DND-41 (cell line): ENCODE results near the gene TSPAN9.

Experiments used
- ATAC-seq: fragments of 200-7000 bp; cut with Tn5 transposase; 3 replicates; pipeline ENCODE4 v1.9.1; 2021; ENCODE audit warnings: low read depth; ENCODE audit not compliant: insufficient read depth
- DNase-seq: peaks from one replicate; pipeline ENCODE4 v3.0.0-alpha.2; 2020
- H2AFZ ChIP-seq: 2 replicates; pipeline ENCODE4 v1.6.0; 2012; ENCODE audit warnings: low read depth, low read length
- H3K27ac ChIP-seq: 2 replicates; pipeline ENCODE4 v1.5.1; 2012; ENCODE audit warnings: low read length, inconsistent platforms
- H3K27me3 ChIP-seq: fragments of 200-600 bp; sonication (generic); 2 replicates; pipeline ENCODE4 v1.6.0; 2012; ENCODE audit warnings: low read length, mild to moderate bottlenecking, inconsistent platforms; ENCODE audit not compliant: insufficient read depth, poor library complexity
- H3K36me3 ChIP-seq: 2 replicates; pipeline ENCODE4 v1.5.1; 2012; ENCODE audit warnings: low read length, inconsistent platforms; ENCODE audit not compliant: insufficient read depth
- H3K4me1 ChIP-seq: 2 replicates; pipeline ENCODE4 v1.5.1; 2012; ENCODE audit warnings: mild to moderate bottlenecking, low read length; ENCODE audit not compliant: insufficient read depth
- H3K4me2 ChIP-seq: 2 replicates; pipeline ENCODE4 v1.6.0; 2012; ENCODE audit warnings: mild to moderate bottlenecking, moderate library complexity, low read length, inconsistent platforms; ENCODE audit not compliant: insufficient read depth
- H3K4me3 ChIP-seq, 2 experiments: fragments of 200-600 bp in 1 of 2; shearing (Covaris generic) in 1 of 2; 2 replicates each; pipeline ENCODE4 v1.5.1; 2012 to 2016; ENCODE audit warnings: inconsistent platforms in 2 of 2, low read length in 2 of 2, mild to moderate bottlenecking in 2 of 2, low read depth in 1 of 2, moderate library complexity in 1 of 2
- H3K79me2 ChIP-seq: 2 replicates; pipeline ENCODE4 v1.6.0; 2012; ENCODE audit warnings: low read length, inconsistent platforms; ENCODE audit not compliant: insufficient read depth
- H3K9ac ChIP-seq: 2 replicates; pipeline ENCODE4 v1.6.0; 2012; ENCODE audit warnings: low read depth, mild to moderate bottlenecking, inconsistent platforms, low read length, moderate library complexity
- H3K9me3 ChIP-seq: 2 replicates; pipeline ENCODE4 v1.5.1; 2012; ENCODE audit warnings: low read length, moderate library complexity, mild to moderate bottlenecking, inconsistent platforms; ENCODE audit not compliant: insufficient read depth, severe bottlenecking
- H4K20me1 ChIP-seq: 2 replicates; pipeline ENCODE4 v1.6.0; 2012; ENCODE audit warnings: low read length; ENCODE audit not compliant: insufficient read depth
- CTCF ChIP-seq: IDR thresholded peaks from 2 replicates; pipeline ENCODE4 v1.5.1; 2012; ENCODE audit warnings: borderline replicate concordance, low read length, moderate library complexity, mild to moderate bottlenecking; ENCODE audit not compliant: poor library complexity, severe bottlenecking; ENCODE audit errors: extremely low read depth
- EZH2 ChIP-seq: IDR thresholded peaks from 3 replicates; pipeline ENCODE4 v1.6.1; 2012; ENCODE audit warnings: borderline replicate concordance, low read depth, mild to moderate bottlenecking, moderate library complexity, low read length, inconsistent platforms; ENCODE audit not compliant: severe bottlenecking

TSPAN9 gene

GRCh38 chr12:3086729-3087323, 9.6 kb downstream of the TSPAN9 start:
- no peak for TF ChIP-seq EZH2
- no peak for TF ChIP-seq CTCF
- no peak overlapping the region for H3K4me3 ChIP-seq
- 0 out of 2 replicates have a peak, but pooled peaks cover 3% of the 10 kb centered on the region for H3K4me1 ChIP-seq
- no peak overlapping the region for H3K9ac ChIP-seq
- peaks cover 4% of the 10 kb centered on the region for H3K27me3 ChIP-seq
- DNase-seq (no peak), ATAC-seq (no peak)
- H3K79me2 ChIP-seq, result no peaks in the 10 kb centered on the region
- no peak overlapping the region for H2AFZ ChIP-seq
- no peak overlapping the region for H3K4me2 ChIP-seq
- H3K27ac ChIP-seq, result no peak overlapping the region
- H4K20me1 ChIP-seq, result no peaks in the 10 kb centered on the region
- H3K9me3 ChIP-seq, result no peaks in the 10 kb centered on the region
- no peaks in the 10 kb centered on the region for H3K36me3 ChIP-seq

- Histone ChIP-seq H3K27ac (no peak overlapping the region), H3K27me3 (peaks cover 4% of the 10 kb centered on the region), H3K79me2 (no peaks in the 10 kb centered on the region), H3K36me3 (no peaks in the 10 kb centered on the region), H3K4me1 (0 out of 2 replicates have a peak, but pooled peaks cover 3% of the 10 kb centered on the region), H2AFZ (no peak overlapping the region), H3K4me2 (no peak overlapping the region), H3K4me3 (no peak overlapping the region), H3K9me3 (no peaks in the 10 kb centered on the region), H3K9ac (no peak overlapping the region), H4K20me1 (no peaks in the 10 kb centered on the region)
- DNase-seq (no peak), ATAC-seq (no peak)
- no peak for TF ChIP-seq CTCF
- no peak for TF ChIP-seq EZH2
These were observed 10.8 kb downstream of the TSPAN9 start for GRCh38 chr12:3087758-3088650.

GRCh38 chr12:3089588-3089987, 12.4 kb downstream of the TSPAN9 start:
- no peak overlapping the region for H3K4me2 ChIP-seq
- H3K9ac ChIP-seq, result no peak overlapping the region
- peaks cover 4% of the 10 kb centered on the region for H3K27me3 ChIP-seq
- no peak for ATAC-seq
- no peak for DNase-seq
- H3K4me3 ChIP-seq, result no peak overlapping the region
- no peaks in the 10 kb centered on the region for H4K20me1 ChIP-seq
- no peaks in the 10 kb centered on the region for H3K9me3 ChIP-seq
- H3K36me3 ChIP-seq, result no peaks in the 10 kb centered on the region
- no peaks in the 10 kb centered on the region for H3K4me1 ChIP-seq
- TF ChIP-seq CTCF (no peak), EZH2 (no peak)
- no peaks in the 10 kb centered on the region for H3K79me2 ChIP-seq
- no peak overlapping the region for H2AFZ ChIP-seq
- no peak overlapping the region for H3K27ac ChIP-seq
